SK-MEL-5 (cell line): Measurements from ENCODE around the gene SHISAL2A. TPM values are rescaled to one million over a fixed set of nuclear protein-coding genes. Genes with fewer than 3 reads are reported as not detected.

Experiments
- DNase-seq: peaks from one replicate; pipeline ENCODE4 v3.0.0-alpha.2; 2016; ENCODE audit warnings: low read depth, low spot score
- in situ Hi-C: cut with HindIII; loops from 2 replicates; pipeline ENCODE4 v1.10.0; 2016; ENCODE audit warnings: low sequenced_read_pairs, high pct_unique_total_duplicates, low pct_unique_long_range_greater_than_20kb
- total RNA-seq: library from RNA; depleted of rRNA; stranded (reverse); fragments of >200 nt; shearing (Covaris generic); gene quantifications from 2 replicates; pipeline ENCODE4 v1.2.3, GENCODE V29; 2014

SHISAL2A gene
- total RNA-seq, 1 experiment from 2014 or later = not detected

- in situ Hi-C loops = no loop called here
- DNase-seq = no peak
Measured at GRCh38 chr1:52613636-52614373, 19.2 kb upstream of the SHISAL2A start.

GRCh38 chr1:52614671-52615070 lies 18.3 kb upstream of the SHISAL2A start:
- no peak for DNase-seq
- in situ Hi-C loops = no loop called here

- in situ Hi-C loops = no loop called here
- no peak for DNase-seq
Measured at GRCh38 chr1:52615489-52616042, 17.4 kb upstream of the SHISAL2A start.

- in situ Hi-C loops = no loop called here
- DNase-seq = no peak
Measured at GRCh38 chr1:52621950-52622349, 11.0 kb upstream of the SHISAL2A start.

- in situ Hi-C loops = no loop called here
- no peak for DNase-seq
Measured at GRCh38 chr1:52623812-52624211, 9.2 kb upstream of the SHISAL2A start.

GRCh38 chr1:52627028-52627427 lies 5.9 kb upstream of the SHISAL2A start:
- in situ Hi-C loops = no loop called here

GRCh38 chr1:52628614-52629324 lies 4.2 kb upstream of the SHISAL2A start:
- no peak for DNase-seq
- in situ Hi-C loops = no loop called here

More at GRCh38 chr1:52627028-52627427, 5.9 kb upstream of the SHISAL2A start:
- no peak for DNase-seq

GRCh38 chr1:52629325-52629643 lies 3.7 kb upstream of the SHISAL2A start:
- no peak for DNase-seq
- in situ Hi-C loops = no loop called here

- DNase-seq = no peak
- in situ Hi-C loops = no loop called here
Measured at GRCh38 chr1:52629667-52630066, 3.3 kb upstream of the SHISAL2A start.

GRCh38 chr1:52631759-52632331 lies 1.1 kb upstream of the SHISAL2A start:
- no peak for DNase-seq
- in situ Hi-C loops = no loop called here

- DNase-seq = no peak
- in situ Hi-C loops = no loop called here
Measured at GRCh38 chr1:52633291-52633754, 355 bp downstream of the SHISAL2A start.

- in situ Hi-C loops = no loop called here
Measured at GRCh38 chr1:52634111-52634510, 1.1 kb downstream of the SHISAL2A start.

GRCh38 chr1:52635321-52636089 lies 2.5 kb downstream of the SHISAL2A start:
- DNase-seq = no peak
- in situ Hi-C loops = no loop called here

More at GRCh38 chr1:52634111-52634510, 1.1 kb downstream of the SHISAL2A start:
- no peak for DNase-seq

GRCh38 chr1:52636721-52637695 lies 4.0 kb downstream of the SHISAL2A start:
- no peak for DNase-seq
- in situ Hi-C loops = no loop called here

- in situ Hi-C loops = no loop called here
Measured at GRCh38 chr1:52637946-52638345, 5.0 kb downstream of the SHISAL2A start.

GRCh38 chr1:52640697-52641096 lies 7.7 kb downstream of the SHISAL2A start:
- no peak for DNase-seq
- in situ Hi-C loops = no loop called here

More at GRCh38 chr1:52637946-52638345, 5.0 kb downstream of the SHISAL2A start:
- no peak for DNase-seq

GRCh38 chr1:52641307-52641706 lies 8.3 kb downstream of the SHISAL2A start:
- DNase-seq = no peak
- in situ Hi-C loops = no loop called here
